Stomach (tissue), 9 donors: ENCODE measurements around the gene USP54. TPM values are rescaled to one million over a fixed set of nuclear protein-coding genes. Genes with fewer than 3 reads are reported as not detected.

ENCODE experiments used
- DNase-seq, 2 donors: peaks; one replicate each; pipeline versions ENCODE4 v3.0.0 to v3.0.0-alpha.2; 2013 to 2019
- H3K27ac ChIP-seq, 5 donors: fragments of 200-600 bp in 4 of 5; sonication (generic) in 4 of 5; one replicate each; pipeline ENCODE4 v1.5.1; 2013 to 2019; ENCODE audit warnings: mild to moderate bottlenecking in 1 of 5, moderate library complexity in 1 of 5
- H3K27me3 ChIP-seq, 3 donors: fragments of 200-600 bp; sonication (generic); one replicate each; pipeline ENCODE4 v1.5.1; 2017 to 2019; ENCODE audit warnings: mixed run types in 1 of 3
- H3K36me3 ChIP-seq, 4 donors: fragments of 200-600 bp; sonication (generic); 1 replicate in 3 of 4; 2 replicates in 1 of 4; pipeline ENCODE4 v1.5.1; 2016 to 2019
- H3K4me1 ChIP-seq, 4 donors: fragments of 200-600 bp; sonication (generic); one replicate each; pipeline ENCODE4 v1.5.1; 2016 to 2019
- H3K4me3 ChIP-seq, 4 donors: fragments of 200-600 bp; sonication (generic) in 3 of 4; one replicate each; pipeline ENCODE4 v1.5.1; 2016 to 2019; ENCODE audit warnings: mild to moderate bottlenecking in 1 of 4
- H3K9me3 ChIP-seq, 4 donors: fragments of 200-600 bp; sonication (generic); one replicate each; pipeline ENCODE4 v1.5.1; 2016 to 2019
- CTCF ChIP-seq, 7 experiments: fragments of 450-650 bp in 4 of 7; fragments of 200-600 bp in 3 of 7; sonication (generic) in 3 of 7; IDR thresholded peaks; one replicate each; pipeline ENCODE4 v1.5.1; 2016 to 2019; ENCODE audit warnings: antibody characterized with exemption in 7 of 7, control low read depth in 2 of 7, mild to moderate bottlenecking in 1 of 7
- EP300 ChIP-seq: sonication (generic); formaldehyde crosslinking; IDR thresholded peaks from one replicate; pipeline ENCODE4 v1.6.1; 2017; ENCODE audit warnings: antibody characterized with exemption
- POLR2A ChIP-seq, 4 donors: fragments of 450-650 bp; IDR thresholded peaks; one replicate each; pipeline ENCODE4 v1.6.1; 2016; ENCODE audit warnings: antibody characterized with exemption in 4 of 4, control low read depth in 2 of 4, mild to moderate bottlenecking in 1 of 4, moderate library complexity in 1 of 4
- POLR2AphosphoS5 ChIP-seq, 3 donors: sonication (generic); formaldehyde crosslinking; IDR thresholded peaks; one replicate each; pipeline ENCODE4 v1.6.1; 2016; ENCODE audit warnings: antibody characterized with exemption in 3 of 3
- WGBS, 5 donors: extraction: QIAGEN DNeasy Blood & Tissue Kit in 3 of 5; methylation state at CpG; one replicate each; pipeline versions ENCODE4 v1.1.5 to v1.1.7; 2013 to 2018; 5-methylcytosine and 5-hydroxymethylcytosine counted together
- intact Hi-C: fragments of 100-400 bp; cut with DNase I; formaldehyde crosslinking; loops from one replicate; pipeline ENCODE4 v1.15.1; 2023; ENCODE audit warnings: low total_unique reads
- polyA plus RNA-seq, 3 donors: library from polyadenylated mRNA; stranded (reverse); fragments of 200-250 nt; gene quantifications; one replicate each; pipeline ENCODE4 v1.2.3, GENCODE V29; 2013
- total RNA-seq, 5 donors: library from RNA; depleted of rRNA; stranded (reverse); fragments of >200 nt; gene quantifications; one replicate each; pipeline versions ENCODE4 v1.1.0 to v1.2.3, GENCODE V29; 2014 to 2016
- donor health status: healthy with polysubstance abuse.
- donor health status: Bipolar disorder and iron deficiency.
- donor health status: healthy.

Gene USP54
- total and polyA plus RNA-seq, 8 donors = 7.3 to 369 (median 69.4) TPM

GRCh38 chr10:73467206-73467605 lies 123.9 kb downstream of the USP54 start:
- WGBS, 5 donors = 83 to 96% (median 88%) methylated on average over 2 of the region's 2 CpGs
- intact Hi-C loops = no loop called here
- Histone ChIP-seq H3K27ac (no peak overlapping the region), H3K27me3 (no peaks in the 10 kb centered on the region), H3K9me3 (no peaks in the 10 kb centered on the region), H3K36me3 (peaks cover 18 to 97% (median 91%) of the 10 kb centered on the region in 4 donors), H3K4me1 (peaks cover 0 to 11% (median 4%) of the 10 kb centered on the region in 4 donors), H3K4me3 (no peak overlapping the region)
- TF ChIP-seq CTCF (IDR thresholded peaks at IDR 0.05) (no peak), EP300 (no peak), POLR2AphosphoS5 (IDR thresholded peaks at IDR 0.05) (no peak)
- no peak for DNase-seq

GRCh38 chr10:73465978-73466726 lies 125.0 kb downstream of the USP54 start:
- no peaks in the 10 kb centered on the region for H3K9me3 ChIP-seq
- intact Hi-C loops = no loop called here
- no peak overlapping the region for H3K4me3 ChIP-seq
- 51 to 63% (median 59%) methylated on average over 2 of the region's 2 CpGs for WGBS, 5 donors
- H3K36me3 ChIP-seq = peaks cover 18 to 97% (median 90%) of the 10 kb centered on the region in 4 donors
- TF ChIP-seq POLR2AphosphoS5 (IDR thresholded peaks at IDR 0.05) = no peak
- TF ChIP-seq POLR2A (IDR thresholded peaks at IDR 0.05) = no peak
- TF ChIP-seq EP300 = no peak
- TF ChIP-seq CTCF (IDR thresholded peaks at IDR 0.05) = no peak
- no peaks in the 10 kb centered on the region for H3K27me3 ChIP-seq
- H3K4me1 ChIP-seq = peaks cover 0 to 3% (median 0%) of the 10 kb centered on the region in 4 donors
- H3K27ac ChIP-seq = no peak overlapping the region
- no peak for DNase-seq

- intact Hi-C loops = no loop called here
- TF ChIP-seq POLR2AphosphoS5 (IDR thresholded peaks at IDR 0.05) (no peak), POLR2A (IDR thresholded peaks at IDR 0.05) (no peak), EP300 (no peak), CTCF (IDR thresholded peaks at IDR 0.05) (no peak)
- Histone ChIP-seq H3K4me3 (no peak overlapping the region), H3K27ac (no peak overlapping the region), H3K27me3 (no peaks in the 10 kb centered on the region), H3K9me3 (no peaks in the 10 kb centered on the region), H3K36me3 (peaks cover 9 to 77% (median 70%) of the 10 kb centered on the region in 4 donors), H3K4me1 (no peaks in the 10 kb centered on the region)
- 97 to 100% (median 98%) methylated on average over 4 of the region's 4 CpGs for WGBS, 5 donors
- no peak for DNase-seq
Observed at GRCh38 chr10:73460897-73461296, 130.2 kb downstream of the USP54 start.

GRCh38 chr10:73459683-73460314 lies 131.3 kb downstream of the USP54 start:
- no peak overlapping the region for H3K27ac ChIP-seq
- peaks cover 0 to 73% (median 62%) of the 10 kb centered on the region in 4 donors for H3K36me3 ChIP-seq
- no peak for DNase-seq
- whole genome bisulfite sequencing, 5 donors = 87 to 92% (median 89%) methylated on average over 6 of the region's 6 CpGs
- no peaks in the 10 kb centered on the region for H3K9me3 ChIP-seq
- intact Hi-C loops = no loop called here
- H3K4me1 ChIP-seq = no peaks in the 10 kb centered on the region
- no peak overlapping the region for H3K4me3 ChIP-seq
- no peaks in the 10 kb centered on the region for H3K27me3 ChIP-seq
- TF ChIP-seq EP300 (no peak), CTCF (IDR thresholded peaks at IDR 0.05) (no peak), POLR2A (IDR thresholded peaks at IDR 0.05) (no peak)
